ENCODE data around the gene CIAPIN1.
"Not testable (repeated sequence)": the region's sequence is repeated elsewhere in the genome, so short reads cannot be mapped to it uniquely, and the experiment has no call there.

The CIAPIN1 gene

DNA sequence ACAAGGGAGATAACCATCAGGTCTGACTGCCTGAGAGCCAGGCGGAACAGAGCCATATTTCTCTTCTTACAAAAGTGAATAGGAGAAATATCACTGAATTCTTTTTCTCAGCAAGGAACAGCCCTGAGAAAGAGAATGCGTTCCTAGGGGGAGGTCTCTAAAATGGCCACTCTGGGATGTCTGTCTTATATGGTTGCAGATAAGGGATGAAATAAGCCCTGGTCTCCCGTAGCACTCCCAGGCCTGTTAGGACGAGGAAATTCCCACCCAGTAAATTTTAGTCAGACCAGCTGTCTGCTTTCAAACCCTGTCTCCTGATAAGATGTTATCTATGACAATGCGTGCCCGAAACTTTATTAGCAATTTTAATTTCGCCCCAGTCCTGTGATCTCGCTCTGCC lies 7.2 kb downstream of the CIAPIN1 start:
- not testable (repeated sequence) for DNase-seq

DNA sequence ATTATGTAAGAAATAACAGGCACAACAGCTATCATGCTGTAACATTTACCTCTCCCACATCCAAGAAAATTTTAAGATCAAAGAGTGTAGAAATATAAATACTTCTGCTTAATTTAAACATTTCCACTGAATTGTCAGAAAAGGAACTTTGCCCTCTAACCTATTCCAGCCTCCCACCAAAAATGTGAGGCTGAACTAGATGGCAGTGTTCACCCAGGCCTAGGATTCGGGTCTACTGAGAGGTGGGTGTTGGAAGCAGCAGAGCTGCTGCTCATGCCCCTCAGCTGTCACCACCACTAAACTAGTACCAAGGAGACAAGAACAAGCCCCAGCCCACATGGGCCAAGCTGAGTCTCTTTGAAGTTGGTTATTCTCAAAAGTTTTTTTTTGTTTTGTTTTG lies 11.3 kb downstream of the CIAPIN1 start:
- no peak for DNase-seq

DNA sequence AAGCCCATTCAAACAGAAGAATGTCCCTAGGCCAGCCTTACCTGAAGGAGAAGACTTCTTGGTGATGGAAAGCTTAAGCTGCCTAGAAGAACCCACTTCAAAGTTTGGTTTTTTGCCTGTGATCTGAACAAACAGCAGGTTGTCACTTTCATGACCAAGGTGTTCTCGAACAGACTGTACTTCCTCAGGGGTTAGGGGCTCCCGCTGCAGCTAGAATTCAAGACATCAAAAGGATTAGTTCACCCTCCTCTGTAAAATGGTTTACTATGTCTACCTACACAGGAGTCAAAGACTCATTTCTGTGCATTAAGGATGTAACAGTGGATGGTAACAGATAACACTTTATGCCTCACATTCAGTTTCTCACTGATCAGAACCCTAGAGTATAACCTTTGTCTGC lies 13.2 kb downstream of the CIAPIN1 start:
- no peak for DNase-seq

DNA sequence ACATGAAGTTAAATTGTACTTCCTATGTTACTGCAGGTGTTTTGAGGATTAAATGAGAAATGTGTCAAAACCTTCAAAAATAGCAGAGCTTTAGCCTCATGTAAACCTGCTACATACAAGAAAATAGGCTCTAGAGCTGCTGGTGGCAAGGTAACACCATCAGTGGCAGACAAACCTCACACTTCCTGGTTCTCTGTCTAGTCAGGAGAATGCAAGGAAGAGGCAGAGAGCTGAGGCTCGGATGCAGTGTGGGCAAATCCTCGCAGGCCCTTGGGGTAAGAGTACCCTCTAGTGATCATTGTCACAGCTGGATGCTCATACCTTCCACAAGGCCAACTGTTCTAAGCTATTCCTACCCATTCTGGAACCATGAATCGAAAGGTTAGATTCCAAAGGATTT lies 14.2 kb downstream of the CIAPIN1 start:
- DNase-seq: no peak

DNA sequence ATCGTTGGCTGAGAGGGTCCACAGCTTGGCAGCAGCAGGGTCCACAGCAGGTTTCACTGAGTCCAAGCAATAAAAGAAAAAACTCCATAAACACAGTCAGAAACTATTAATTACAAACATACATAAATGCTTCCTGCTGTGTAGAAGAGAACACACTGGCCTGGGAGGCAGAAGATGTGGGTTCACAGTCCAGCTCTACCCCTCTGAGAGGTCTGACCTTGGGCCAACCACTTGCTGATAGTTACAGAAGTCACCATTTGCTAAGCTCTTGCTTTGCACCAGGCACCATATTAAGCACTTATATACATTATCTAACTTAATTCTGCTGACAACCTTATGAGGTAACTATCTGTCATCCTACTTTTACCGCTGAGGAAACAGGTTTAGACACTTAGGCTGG lies 14.7 kb downstream of the CIAPIN1 start:
- DNase-seq: no peak

DNA sequence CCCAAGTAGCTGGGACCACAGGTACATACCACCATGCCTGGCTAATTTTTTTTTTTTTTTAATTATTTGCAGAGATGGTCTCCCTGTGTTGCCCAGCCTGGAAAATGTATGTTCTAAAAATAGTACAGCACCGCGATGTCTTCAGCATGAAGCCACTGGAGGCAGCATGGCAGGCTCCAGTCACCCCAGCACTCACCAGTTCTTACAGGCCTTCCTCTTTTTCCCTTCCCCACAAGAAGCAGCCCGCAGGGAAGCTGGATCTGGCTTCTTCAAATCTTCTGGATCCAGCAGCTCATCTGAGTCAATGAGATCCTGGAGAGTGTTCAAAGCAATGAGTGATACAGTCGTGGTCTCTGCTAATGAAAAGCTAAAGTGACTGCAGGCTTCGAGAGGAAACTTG lies 16.2 kb downstream of the CIAPIN1 start:
- DNase-seq: no peak

DNA sequence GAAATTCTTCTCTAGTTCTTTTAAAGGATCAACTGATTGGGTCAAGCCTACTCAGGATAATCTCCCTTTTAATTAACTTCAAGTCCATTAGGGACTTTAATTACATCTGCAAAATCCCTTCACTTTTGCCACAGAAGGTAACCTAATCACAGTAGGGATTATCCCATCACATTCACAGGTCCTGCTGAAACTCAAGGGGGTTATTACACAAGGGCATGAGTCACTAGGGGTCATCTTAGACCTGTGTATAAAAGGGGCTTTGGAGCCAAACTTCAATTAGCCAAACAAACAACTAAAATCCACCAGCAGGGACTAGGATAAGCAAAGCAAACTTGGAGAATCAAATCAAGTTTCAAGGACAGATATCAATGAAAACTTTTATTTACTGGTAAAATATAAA lies 19.4 kb downstream of the CIAPIN1 start:
- DNase-seq: no peak

DNA sequence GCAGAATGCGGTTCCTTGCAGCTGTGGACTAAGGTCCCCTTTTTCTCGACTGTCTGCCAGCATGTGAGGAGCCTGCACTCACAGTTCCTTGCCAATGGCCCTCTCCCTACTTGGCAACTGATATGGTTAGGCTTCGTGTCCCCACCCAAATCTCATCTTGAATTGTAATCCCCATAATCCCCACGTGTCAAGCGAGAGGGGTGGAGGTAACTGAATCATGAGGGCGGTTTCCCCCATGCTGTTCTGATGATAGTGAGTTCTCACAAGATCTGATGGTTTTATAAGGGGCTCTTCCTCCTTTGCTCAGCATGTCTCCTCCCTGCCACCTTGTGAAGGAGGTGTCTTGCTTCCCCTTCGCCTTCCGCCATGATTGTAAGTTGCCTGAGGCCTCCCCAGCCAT lies 19.9 kb downstream of the CIAPIN1 start:
- DNase-seq: no peak

DNA sequence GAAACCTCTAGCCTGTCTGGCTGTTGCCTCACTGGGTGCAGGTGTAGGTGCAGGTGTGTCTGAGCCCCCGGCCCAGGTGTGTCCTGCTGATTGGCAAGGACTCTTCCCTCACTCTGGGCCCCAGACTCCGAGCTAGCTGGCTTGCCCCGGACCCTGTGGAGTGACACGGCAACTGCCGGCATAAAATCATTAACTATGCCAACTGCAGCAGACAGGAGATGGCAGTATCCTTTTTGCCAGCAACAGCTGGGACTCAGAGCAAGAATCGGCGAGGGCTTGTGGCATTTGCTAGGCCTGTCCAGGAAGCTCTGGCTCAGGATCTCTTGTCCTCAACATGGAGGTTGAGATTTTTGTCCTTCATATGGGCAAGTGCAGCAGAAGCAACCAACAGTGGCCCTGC lies 20.8 kb downstream of the CIAPIN1 start:
- DNase-seq: no peak

DNA sequence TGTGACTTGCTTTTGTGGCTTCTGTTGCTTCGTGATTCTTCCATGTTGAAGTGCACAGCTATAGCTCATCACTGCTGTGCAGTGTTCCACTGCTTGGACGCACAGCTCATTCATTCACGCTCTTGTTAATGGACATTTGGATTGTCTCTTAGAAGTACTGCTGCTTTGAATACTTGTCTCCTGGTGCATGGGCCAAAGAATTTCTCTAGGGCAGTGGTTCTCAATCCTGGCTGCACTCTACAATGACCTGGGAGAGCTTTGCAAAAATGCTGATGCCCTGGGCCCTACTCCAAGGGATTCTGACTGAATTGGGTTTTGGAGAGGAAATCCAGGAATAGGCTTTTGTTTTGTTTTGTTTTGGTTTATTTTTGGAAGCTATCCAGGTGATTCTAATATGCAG lies 22.6 kb downstream of the CIAPIN1 start:
- DNase-seq: no peak

DNA sequence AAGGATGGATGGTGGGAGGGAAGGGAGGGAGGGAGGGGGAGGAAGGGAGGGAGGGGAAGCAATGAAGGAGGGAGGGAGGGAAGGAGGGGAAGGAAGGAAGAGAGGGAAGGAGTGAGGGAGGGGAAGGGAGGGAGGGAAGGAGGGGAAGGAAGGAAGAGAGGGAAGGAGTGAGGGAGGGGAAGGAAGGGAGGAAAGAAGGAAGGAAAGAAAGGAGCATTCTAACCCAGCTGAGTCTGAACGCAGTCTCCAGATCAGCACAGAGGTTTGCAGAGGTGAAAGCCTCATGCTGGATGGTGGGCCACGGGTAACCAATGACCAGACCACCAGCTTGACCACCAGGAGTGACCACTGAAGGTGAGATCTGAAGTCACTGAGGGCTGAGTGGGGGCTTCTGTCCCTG lies 24.0 kb downstream of the CIAPIN1 start:
- no peak for DNase-seq

DNA sequence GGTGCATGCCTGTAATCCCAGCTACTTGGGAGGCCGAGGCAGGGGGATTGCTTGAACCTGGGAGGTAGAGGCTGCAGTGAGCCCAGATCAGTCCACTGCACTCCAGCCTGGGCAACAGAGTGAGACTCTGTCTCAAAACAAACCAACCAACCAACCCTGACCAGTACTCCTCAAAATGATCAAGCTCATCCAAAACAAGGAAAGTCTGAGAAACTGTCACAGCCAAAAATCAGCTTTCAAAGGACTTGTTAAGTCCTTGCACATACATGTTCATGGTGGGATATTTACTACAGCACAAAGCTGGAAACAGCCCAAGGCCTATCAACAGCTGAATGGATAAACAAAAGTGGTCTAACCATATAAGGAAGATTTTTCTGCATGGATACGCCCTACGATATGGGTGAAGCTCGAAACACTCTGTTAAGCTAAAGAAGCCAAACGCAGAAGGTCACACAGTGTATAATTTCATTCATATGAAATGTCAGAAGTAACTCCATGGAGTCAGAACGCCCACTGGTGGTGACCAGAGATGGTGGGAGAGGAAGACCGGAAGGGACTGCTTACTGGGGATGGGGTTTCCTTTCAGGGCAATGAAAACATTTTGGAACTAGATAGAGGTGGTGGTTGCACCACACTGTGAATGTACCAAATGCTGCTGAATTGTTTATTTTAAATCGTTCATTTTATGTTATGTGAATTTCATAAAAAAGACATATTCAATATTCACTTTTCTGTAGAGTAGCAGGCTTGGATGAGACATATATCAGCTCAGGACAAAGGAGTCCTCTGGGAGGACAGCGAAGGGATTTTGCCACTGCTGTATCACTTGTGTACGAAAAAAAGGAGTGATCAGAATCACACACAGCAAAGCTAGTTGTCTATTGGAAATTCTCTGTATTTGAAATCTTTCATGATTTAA lies 24.9 kb downstream of the CIAPIN1 start:
- no peak for DNase-seq

DNA sequence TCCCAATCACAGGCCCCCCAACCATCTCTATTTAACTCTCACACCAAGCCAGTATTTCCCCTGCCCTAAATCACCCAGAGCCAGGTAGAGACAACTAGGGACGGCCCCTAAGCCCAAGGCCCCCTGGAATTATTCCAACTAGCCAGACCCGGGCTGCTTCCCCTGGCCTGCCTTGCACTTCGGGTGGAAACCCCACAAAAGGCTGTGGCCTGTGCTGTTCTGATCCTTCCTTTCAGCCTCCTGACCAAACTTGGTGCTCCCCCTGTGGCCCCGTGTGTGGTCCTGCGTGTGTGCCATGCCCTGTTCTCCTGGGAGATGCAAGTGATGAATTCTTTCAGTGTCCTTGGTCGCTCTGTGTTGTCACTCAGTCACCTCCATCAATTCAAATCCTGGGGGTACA lies 27.7 kb downstream of the CIAPIN1 start:
- no peak for DNase-seq

DNA sequence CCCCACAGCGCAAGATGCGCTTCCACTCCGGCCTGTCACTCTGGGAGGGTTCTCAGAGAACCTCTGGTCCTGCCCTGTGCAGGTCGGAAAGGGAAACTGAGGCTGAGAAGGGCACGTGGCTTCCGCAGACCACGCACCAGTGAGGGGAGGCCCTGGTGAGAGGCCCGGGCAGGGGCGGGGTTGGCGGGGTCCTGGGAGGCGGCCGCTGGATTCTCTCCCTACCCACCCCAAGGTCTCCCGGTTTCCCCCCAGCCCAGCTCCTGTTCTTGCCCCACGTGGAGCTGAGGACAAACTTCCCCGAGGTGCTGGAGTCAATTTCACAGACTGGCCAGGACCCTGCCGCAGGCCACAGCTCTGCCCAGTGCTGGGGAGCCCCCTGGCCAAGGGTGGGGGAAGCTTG lies 31.1 kb downstream of the CIAPIN1 start:
- DNase-seq: no peak

DNA sequence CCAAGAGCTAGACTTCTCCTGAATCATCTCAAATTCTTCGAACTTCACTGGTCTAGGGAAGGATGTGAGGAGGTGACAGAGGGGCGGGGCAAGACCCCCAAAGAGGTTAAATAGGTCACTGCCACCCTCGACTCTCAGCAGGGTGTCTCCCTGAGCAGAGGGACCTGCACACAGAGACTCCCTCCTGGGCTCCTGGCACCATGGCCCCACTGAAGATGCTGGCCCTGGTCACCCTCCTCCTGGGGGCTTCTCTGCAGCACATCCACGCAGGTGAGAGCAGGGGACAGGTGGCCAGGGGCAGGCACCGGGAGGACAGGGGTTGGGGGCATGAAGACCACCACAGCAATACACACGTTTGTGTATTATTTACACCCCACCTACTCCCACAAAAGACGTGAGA lies 33.5 kb downstream of the CIAPIN1 start:
- DNase-seq: no peak

DNA sequence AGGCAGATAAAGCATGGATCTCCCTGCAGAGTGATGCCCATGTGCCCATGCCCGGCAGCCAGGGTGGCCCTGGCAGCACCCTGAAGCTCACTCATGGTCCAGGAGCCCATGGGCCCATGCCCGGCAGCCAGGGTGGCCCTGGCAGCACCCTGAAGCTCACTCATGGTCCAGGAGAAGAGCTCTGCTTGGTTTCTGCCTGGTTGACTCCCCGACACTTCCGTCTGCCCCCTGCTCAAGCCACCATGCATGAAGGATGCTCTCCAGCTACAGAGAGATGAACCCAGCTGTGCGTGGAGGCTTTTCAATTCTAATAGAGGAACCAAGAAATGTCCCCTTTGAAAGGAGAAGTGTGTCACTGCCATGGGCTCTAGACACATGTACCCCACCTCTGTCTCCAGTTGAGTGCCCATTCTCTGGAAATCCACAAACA lies 33.9 kb downstream of the CIAPIN1 start:
- no peak for DNase-seq

DNA sequence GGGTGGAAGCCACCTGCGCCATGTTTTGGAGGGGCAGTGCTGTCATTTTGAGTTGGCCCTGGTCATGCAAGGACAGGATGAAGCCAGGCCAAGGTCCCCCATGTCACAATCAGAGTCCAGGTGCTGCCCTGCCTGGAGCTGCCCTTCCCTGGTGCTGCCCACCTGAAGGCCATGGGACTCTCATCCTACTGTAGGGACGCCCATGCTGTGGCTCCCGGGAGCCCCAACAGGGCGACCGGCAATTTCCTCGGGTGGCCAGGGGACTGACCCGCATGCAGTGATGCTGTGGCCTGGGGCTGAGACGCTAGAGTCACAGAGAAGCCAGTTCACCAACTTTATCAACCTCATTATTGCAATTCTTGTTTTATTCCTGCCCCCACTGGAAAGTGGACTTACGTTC lies 34.6 kb downstream of the CIAPIN1 start:
- DNase-seq: no peak

DNA sequence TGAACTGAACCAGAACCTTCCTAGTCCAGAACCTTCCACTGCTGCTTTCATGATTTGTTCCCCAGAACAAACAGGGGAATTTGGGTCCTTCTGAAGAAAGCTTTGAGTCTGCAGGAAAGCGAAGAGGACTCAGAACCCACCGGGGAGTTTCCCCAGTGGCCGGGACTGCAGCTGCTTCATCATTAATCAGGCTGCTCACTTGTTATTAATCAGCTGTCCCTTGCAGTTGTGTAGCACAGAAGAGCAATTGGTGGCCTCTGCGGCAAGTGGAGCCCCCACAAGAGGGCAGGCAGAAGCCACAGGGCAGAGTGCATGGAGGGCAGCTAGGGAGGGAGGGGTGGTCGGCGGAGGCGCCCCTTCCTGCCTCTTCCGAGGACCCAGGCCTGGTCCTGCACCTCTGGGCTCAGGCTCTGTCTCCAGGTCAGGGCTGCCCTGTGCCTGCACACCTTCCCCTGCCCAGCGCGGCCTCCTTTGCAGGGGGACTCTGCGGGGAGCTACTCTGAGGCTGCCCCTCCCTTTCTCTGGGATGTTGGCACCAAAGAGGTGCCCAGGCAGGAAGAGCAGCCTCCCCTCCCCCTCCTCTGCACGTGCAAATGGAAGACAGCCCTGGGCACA lies 35.7 kb downstream of the CIAPIN1 start:
- no peak for DNase-seq

DNA sequence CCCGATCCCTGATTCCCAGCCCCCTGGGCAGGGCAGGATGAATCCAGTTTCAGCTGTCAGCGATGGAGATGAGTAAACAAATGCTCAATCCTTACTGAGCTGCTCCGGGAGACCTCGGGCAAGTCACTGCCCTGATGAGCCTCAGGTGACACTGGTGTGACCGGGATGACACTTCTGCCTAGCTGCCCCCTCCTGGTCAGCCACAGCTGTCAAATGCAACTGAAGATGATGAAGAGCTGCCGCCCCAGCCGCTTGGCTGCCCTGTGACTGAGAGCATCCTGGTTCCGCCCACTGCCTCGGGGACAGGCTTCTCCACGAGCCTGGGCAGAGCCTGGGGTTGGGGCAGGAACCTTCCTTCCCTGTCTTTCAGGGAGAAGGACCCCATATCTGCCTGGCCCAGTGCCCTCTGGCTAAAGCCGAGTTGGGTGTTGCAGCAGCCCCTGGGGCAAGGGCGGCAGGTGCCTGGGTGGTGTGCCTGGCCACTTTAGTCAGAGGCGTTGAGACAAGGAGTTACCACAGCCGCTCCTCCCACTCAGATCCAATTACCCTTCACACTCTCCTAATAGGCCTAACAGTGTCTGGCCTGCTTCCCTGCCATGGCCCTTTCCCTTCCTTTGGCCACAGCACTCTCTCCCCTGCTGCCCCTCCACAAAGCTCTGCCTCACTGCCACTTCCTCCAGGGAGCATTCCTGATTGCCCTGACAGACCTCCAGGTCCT lies 37.2 kb downstream of the CIAPIN1 start:
- DNase-seq: no peak

DNA sequence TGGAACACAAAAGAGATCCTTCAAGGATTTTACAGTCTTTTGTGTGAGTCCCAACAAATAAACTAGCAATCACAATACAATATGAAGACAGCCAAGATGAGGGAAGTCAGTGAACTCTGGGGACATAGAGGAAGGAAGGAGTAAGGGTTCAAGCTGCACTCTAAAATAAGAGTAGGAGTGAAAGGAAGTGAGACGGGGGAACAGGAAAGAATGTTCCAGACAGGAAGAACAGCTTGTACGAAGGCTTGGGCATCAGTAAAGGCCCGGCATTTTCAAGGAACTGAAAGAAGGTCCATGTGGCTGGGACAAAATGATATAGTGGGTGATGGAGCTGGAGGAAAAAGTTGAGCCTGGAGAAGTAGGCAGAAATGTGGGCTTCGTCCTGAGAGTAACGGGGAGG lies 38.1 kb downstream of the CIAPIN1 start:
- no peak for DNase-seq

DNA sequence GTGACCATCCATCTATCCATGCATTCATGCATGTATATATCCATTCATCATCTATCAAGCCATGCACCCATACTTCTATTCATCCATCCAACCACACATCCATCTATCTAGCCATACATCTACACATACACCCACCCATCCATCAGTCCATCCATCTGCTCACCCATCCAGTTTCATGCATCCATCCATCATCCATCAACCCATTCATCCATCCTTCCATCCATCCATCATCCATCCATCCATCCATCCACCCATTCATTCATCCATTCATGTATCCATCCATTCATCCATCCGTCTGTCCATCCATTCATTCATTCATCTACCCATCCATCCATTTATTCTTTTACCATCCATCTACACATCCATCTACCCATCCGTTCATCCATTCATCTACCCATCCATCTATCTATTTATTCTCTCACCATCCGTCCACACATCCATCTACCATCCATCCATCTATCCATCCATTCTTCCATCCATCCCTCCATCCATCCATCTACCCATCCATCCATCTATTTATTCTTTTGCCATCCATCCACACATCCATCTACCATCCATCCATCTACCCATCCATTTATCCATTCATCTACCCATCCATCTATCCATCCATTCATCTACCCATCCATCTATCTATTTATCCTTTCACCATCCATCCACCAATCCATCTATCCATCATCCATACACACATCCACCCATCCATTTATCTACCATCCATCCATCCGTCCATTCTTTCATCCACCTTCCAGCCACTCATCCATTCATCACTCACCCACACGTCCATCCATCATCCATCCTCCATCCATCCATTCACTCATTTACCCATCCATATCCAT lies 39.4 kb downstream of the CIAPIN1 start:
- DNase-seq: no peak

DNA sequence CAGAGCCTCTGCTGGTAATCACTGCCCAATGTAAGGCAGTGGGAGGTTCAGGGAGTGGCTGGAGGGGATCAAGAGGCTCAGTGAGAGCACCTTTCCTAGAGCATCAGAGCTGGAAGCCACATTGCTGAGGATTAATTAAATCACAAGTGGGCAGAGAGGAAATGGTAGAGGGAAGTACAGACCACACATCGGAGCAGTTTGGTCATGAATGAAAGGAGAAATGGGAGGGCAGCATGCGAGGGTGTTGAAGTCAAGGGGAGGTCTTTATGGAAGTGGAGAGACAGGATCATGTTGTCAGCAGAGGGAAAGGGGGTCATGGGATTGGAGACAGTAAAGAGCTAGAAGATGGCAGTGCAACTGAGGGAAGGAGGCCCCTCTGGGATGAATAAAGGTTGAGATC lies 40.3 kb downstream of the CIAPIN1 start:
- DNase-seq: no peak

DNA sequence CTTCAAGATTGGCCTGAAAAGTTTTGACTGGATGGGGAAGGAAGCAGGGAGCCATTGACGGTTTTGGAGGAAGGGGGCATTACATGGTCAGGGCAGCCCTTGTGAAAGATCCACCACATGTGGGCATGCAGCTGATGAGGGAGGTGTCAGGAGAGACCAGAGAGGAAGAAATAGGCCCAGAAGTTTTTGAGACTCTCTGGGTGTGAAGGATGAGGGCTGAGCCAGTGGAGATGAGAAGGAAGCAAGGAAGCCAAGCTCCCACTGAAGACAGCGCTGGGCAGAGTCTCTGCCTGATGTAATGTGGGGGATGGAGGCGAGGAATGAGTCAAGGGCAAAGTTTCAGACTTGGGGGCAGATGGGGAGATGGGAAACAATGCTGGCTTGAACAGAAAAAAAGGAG lies 42.1 kb downstream of the CIAPIN1 start:
- DNase-seq: no peak

Measured in stimulated activated CD4-positive, alpha-beta T cell treated with anti-CD3 and anti-CD28 coated beads, Interleukin-15, amount 100 ng/mL, for 24 hours (primary cell).